Mucosa of rectum (tissue), 2 donors: ENCODE results near the gene NEB.

ENCODE experiments used
- H3K27ac ChIP-seq, 2 donors: one replicate each; pipeline ENCODE4 v1.7.0; 2013; ENCODE audit warnings: inconsistent platforms in 2 of 2, low read depth in 2 of 2, low read length in 2 of 2
- H3K27me3 ChIP-seq, 2 donors: one replicate each; pipeline ENCODE4 v1.7.0; 2013; ENCODE audit warnings: low read length in 2 of 2; ENCODE audit not compliant: control insufficient read depth in 2 of 2, insufficient read depth in 2 of 2
- H3K36me3 ChIP-seq, 2 donors: one replicate each; pipeline ENCODE4 v1.7.0; 2013; ENCODE audit warnings: low read length in 2 of 2; ENCODE audit not compliant: control insufficient read depth in 2 of 2, insufficient read depth in 2 of 2
- H3K4me1 ChIP-seq, 2 donors: one replicate each; pipeline ENCODE4 v1.7.0; 2013; ENCODE audit warnings: low read length in 2 of 2, mild to moderate bottlenecking in 1 of 2; ENCODE audit not compliant: control insufficient read depth in 2 of 2, insufficient read depth in 2 of 2
- H3K4me3 ChIP-seq, 2 donors: one replicate each; pipeline ENCODE4 v1.7.0; 2013; ENCODE audit warnings: low read length in 2 of 2
- H3K9ac ChIP-seq, 2 donors: one replicate each; pipeline ENCODE4 v1.7.0; 2013; ENCODE audit warnings: low read length in 2 of 2, low read depth in 1 of 2, mild to moderate bottlenecking in 1 of 2
- H3K9me3 ChIP-seq, 2 donors: one replicate each; pipeline ENCODE4 v1.7.0; 2013; ENCODE audit warnings: low read length in 2 of 2; ENCODE audit not compliant: control insufficient read depth in 2 of 2
- donor health status: healthy.
- donor health status: Normal muscosa, but diverticular disease.

NEB gene

DNA sequence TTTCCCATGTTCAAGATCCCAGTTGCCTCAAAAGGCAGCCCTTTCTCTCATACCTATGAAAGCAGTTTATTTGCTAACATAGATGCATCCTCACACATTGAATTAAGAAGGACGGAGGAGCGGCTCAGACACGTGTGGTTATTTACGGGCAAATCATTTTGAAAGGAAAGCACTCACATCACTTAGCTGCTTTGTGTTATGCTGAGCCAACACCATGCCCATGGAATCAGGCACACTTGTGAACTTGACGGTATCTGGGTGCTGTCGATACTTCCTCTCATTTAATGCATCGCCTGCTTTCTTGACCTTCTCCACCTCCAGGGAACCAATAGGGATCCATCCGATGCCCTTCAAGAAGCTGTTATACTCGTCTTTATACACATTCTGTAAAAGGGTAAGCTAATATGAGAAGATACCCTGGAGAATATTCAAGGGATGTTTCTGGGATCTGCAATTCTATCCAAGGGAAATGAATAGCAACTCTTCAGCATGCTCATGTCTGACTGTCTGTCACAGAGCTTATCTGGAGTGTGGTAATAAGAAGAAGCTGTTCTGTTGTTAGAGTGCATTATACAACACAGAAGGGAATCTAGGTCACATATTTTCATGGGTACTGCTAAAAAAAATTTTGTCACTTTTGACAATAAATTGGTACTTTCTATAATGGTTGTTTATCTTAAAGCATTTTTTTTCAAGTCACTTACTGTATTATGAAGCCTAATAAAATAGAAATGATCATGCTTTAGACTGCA lies 63.3 kb downstream of the NEB start:
- H3K9ac ChIP-seq, result no peak overlapping the region
- no peaks in the 10 kb centered on the region for H3K36me3 ChIP-seq
- H3K4me3 ChIP-seq, result no peak overlapping the region
- no peaks in the 10 kb centered on the region for H3K4me1 ChIP-seq
- H3K9me3 ChIP-seq, result no peaks in the 10 kb centered on the region
- H3K27ac ChIP-seq, result no peak overlapping the region
- H3K27me3 ChIP-seq, result no peaks in the 10 kb centered on the region

DNA sequence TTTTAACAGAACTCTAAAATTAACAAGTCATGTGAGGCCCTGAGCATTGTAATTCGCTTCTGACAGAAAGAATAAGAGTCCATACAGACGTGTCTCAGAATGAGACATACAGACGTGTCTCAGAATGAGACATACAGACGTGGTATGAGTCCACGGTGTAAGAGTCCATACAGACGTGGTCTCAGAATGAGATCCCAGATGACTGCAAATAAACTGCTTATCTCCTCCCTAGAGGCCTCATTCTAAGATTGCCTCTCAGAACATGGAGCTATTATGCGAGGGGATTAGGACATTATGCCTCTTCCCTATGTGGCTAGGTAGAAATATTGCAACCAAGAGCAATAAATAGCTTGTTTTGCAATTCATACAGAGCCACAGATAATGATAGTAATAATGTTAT lies 63.9 kb downstream of the NEB start:
- Histone ChIP-seq H3K9me3 (no peaks in the 10 kb centered on the region), H3K9ac (no peak overlapping the region), H3K27ac (no peak overlapping the region), H3K4me1 (no peaks in the 10 kb centered on the region), H3K27me3 (no peaks in the 10 kb centered on the region), H3K4me3 (no peak overlapping the region), H3K36me3 (no peaks in the 10 kb centered on the region)

DNA sequence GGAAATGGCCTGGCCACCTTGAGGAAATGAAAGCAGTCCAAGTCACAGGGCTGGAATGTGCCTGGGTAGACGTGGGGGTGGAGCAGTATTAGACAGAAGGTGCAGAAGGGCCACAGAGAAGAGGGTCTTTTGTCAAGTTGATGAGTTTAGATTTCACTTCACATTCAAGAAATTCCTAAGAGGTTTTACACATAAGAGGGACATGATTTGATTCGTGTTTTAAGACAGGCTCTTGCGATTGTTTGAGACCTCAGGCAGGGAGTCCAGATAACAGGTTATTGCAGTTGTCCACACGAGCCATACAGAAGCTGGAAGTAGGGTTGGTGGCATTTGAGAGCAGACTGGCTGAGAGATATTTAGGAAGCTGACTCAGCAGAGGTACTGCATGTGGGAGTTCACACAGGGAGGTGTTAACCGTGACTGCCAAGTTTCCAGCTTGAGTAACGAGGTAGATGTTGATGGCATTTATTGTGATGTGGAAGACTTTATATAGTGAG lies 64.6 kb downstream of the NEB start:
- Histone ChIP-seq H3K9ac (no peak overlapping the region), H3K27me3 (no peaks in the 10 kb centered on the region), H3K4me1 (no peaks in the 10 kb centered on the region), H3K9me3 (no peaks in the 10 kb centered on the region), H3K27ac (no peak overlapping the region), H3K36me3 (no peaks in the 10 kb centered on the region), H3K4me3 (no peak overlapping the region)

DNA sequence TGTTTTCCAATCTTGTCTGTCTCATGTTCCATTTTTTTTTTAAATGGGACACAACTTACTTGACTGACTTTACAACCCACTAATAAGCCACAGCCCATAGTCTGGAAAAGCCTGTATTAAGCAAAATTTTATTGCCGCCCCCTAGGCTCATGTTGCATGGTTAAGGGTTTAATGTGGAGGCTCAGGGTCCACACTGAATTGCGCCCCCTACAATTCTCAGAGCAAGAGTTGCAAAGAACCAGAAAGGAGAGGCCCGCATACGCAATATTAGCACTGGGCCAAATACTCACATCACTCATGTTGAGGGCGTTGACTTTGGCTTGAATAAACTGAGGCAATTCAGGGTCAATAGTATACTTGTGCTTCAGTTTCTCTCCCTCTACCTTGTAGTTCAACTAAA lies 65.5 kb downstream of the NEB start:
- no peaks in the 10 kb centered on the region for H3K36me3 ChIP-seq
- no peak overlapping the region for H3K9ac ChIP-seq
- H3K27ac ChIP-seq, result no peak overlapping the region
- no peaks in the 10 kb centered on the region for H3K4me1 ChIP-seq
- H3K4me3 ChIP-seq, result no peak overlapping the region
- no peaks in the 10 kb centered on the region for H3K27me3 ChIP-seq
- no peaks in the 10 kb centered on the region for H3K9me3 ChIP-seq

DNA sequence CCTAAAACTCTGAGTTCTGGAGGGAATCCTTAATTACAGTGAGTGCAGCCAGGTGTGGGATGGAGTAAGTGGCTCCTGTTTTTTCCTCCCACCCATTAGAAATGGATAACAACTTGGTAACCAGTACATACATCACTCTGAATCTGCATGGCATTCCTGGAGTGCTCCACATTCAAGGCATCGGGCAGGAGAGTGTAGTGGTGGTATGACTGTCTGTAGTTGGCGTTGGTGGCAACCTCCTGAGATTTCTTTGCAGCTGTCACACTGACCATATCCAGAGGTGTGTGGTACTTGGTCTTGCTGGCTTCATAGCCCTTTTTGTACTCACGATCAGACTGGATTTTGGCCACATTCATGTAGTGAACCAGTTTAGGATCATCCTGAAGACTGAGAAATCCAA lies 68.3 kb downstream of the NEB start:
- Histone ChIP-seq H3K36me3 (no peaks in the 10 kb centered on the region), H3K9ac (no peak overlapping the region), H3K27ac (no peak overlapping the region), H3K4me1 (no peaks in the 10 kb centered on the region), H3K27me3 (no peaks in the 10 kb centered on the region), H3K4me3 (no peak overlapping the region), H3K9me3 (no peaks in the 10 kb centered on the region)

DNA sequence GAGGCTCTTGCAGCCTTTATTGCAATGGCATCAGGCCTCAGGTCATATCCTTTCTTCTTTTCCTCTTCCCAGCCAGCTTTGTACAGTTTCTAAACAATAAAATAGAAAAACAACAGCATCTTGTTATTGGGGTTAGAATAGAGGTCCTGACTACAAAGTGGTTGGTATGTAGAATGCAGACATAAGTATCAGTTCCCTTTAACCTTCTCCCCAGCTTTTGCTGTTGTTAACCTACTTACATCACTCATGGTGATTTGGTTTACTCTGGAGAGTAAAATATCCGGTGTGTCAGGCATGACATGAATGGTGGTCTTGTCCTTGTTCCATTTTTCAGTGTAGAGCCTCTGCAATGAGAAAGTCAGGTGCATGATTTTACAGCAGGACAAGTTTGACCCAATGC lies 69.8 kb downstream of the NEB start:
- H3K9me3 ChIP-seq, result no peaks in the 10 kb centered on the region
- H3K9ac ChIP-seq, result no peak overlapping the region
- H3K36me3 ChIP-seq, result no peaks in the 10 kb centered on the region
- no peaks in the 10 kb centered on the region for H3K4me1 ChIP-seq
- H3K27ac ChIP-seq, result no peak overlapping the region
- H3K4me3 ChIP-seq, result no peak overlapping the region
- no peaks in the 10 kb centered on the region for H3K27me3 ChIP-seq

DNA sequence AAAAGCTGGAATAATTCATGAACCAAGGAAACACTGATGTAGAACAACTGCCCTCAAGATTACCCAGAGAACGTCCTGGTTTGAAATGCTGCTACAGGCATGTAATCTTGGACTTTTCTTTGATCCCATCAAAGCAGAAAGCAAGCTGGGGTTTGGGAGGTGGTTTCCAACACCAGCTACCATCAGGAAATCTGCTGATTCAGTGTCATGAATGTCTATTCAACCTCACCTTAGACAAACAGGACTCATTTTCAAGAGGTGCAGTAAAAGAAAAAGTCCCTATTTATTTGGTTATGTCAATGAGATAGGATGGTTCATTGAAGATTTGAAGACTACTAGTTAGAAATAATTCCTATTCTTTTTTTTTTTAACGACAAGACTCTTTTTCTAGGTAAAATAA lies 72.7 kb downstream of the NEB start:
- Histone ChIP-seq H3K9me3 (no peaks in the 10 kb centered on the region), H3K9ac (no peak overlapping the region), H3K27ac (no peak overlapping the region), H3K4me1 (no peaks in the 10 kb centered on the region), H3K27me3 (no peaks in the 10 kb centered on the region), H3K36me3 (no peaks in the 10 kb centered on the region), H3K4me3 (no peak overlapping the region)

DNA sequence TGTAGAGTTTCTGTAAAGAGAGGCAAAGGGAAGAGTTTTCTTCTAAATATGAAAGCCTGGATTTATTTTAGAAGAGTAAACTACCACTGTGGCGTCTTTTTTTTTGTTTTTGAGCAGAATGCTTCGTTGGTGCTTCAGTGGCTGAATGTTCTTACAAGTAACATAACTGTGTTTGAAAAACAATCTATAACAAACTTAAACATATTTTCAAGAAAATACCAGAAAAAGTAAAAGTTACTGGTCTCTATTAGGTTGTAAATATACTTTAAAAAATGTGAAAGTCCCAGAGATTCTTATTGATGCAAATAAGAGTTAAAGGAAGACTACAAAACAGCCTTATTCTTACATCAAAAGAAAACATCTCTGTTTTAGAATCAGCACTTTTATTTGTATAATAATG lies 76.2 kb downstream of the NEB start:
- H3K27ac ChIP-seq, result no peak overlapping the region
- H3K9me3 ChIP-seq, result no peaks in the 10 kb centered on the region
- H3K4me1 ChIP-seq, result no peaks in the 10 kb centered on the region
- no peak overlapping the region for H3K9ac ChIP-seq
- H3K36me3 ChIP-seq, result no peaks in the 10 kb centered on the region
- no peak overlapping the region for H3K4me3 ChIP-seq
- no peaks in the 10 kb centered on the region for H3K27me3 ChIP-seq

DNA sequence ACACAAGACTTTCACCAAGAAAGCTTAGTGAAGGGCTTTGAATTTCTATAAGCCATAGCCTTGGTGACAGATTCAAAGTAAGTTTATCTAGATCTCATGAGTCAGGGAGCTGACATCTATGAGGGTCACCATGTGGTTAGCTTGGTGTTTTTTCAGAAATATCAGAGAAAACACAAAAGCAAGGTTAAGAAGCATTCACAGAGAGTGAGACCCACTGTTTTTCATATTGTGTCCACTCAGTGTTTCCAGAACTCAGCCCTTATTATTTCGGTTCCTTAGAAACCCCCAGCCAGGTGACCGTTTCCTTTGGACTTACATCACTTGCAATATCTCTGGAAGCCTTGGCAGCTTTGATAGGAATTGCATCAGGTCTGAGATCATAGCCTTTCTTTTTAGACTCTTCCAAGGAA lies 76.6 kb downstream of the NEB start:
- no peaks in the 10 kb centered on the region for H3K27me3 ChIP-seq
- no peak overlapping the region for H3K9ac ChIP-seq
- H3K4me3 ChIP-seq, result no peak overlapping the region
- no peaks in the 10 kb centered on the region for H3K9me3 ChIP-seq
- no peak overlapping the region for H3K27ac ChIP-seq
- no peaks in the 10 kb centered on the region for H3K4me1 ChIP-seq
- no peaks in the 10 kb centered on the region for H3K36me3 ChIP-seq

DNA sequence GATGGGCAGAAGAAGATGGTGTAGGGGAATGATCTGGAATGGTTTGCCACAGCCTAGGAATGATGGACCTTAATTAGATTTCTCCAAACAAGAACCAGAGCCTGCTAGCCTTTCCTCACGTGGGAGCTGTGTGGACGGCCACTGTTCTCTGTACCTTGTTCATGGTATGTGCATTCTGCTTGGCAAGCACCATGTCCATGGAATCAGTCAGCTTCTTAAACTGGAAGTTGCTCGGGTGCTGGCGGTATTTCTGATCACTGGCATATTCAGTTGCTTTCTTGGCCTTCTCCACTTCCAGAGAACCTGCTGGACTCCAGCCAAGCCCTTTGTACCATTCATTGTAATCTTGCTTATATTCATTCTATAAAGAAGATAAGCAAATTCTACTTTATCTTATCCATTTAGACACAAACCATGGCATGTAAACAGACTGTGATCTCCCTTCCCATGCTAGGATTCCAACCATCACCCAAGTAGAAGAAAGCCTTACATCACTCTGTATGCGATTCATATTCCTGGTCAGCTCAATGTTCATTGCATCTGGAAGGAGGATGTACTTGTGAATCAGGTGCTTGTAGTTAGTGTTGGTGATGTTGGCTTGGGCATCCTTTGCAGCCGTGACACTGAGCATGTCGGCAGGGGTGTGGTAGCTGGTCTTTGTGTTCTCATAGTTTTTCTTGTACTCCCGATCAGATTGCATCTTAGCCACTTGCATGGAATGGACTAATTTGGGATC lies 78.4 kb downstream of the NEB start:
- H3K27ac ChIP-seq, result no peak overlapping the region
- H3K4me3 ChIP-seq, result no peak overlapping the region
- H3K9ac ChIP-seq, result no peak overlapping the region
- H3K27me3 ChIP-seq, result no peaks in the 10 kb centered on the region
- H3K36me3 ChIP-seq, result no peaks in the 10 kb centered on the region
- no peaks in the 10 kb centered on the region for H3K4me1 ChIP-seq
- no peaks in the 10 kb centered on the region for H3K9me3 ChIP-seq
